GM18870 (cell line): Measurements from ENCODE around the gene FILIP1.

Source experiments
- ATAC-seq: cut with Tn5 transposase; IDR thresholded peaks from one replicate; pipeline ENCODE4 v1.9.1; 2021; ENCODE audit warnings: moderate library complexity; ENCODE audit not compliant: unreplicated experiment

FILIP1 gene

DNA sequence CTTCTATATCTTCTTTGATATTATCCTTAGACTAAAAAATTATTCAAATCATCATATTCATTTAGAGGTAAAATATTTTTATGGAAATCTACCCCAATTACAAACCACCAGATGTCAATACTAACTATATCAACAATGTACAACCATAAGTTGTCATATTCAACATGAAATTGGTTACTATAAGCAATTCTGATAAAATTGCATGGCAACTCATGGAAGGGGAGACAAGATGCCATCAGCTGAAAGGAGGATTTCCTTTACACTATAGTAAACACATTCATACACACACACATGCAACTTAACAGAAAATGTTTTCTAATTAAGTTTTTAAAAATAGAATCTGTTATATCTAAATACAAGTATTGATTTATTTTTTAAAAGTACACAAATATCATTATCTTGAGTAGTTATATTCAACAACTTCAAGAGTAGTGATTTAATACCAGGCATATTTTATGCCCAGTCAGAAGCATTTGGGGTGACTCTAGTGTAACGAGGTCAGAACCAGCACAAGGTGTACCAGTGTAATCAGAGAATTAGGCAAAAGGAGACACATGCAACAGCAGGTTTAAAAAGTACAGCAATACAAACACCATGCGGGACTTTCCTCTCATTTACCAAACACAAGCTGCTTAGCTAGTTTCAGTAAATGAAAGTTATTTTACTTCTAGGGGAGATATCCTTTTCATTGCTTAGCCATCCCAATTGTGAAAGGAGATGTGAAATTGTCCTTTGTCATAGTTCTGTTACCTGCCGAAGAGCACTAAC lies 1.0 kb downstream of the FILIP1 start:
- ATAC-seq: peak; percentile 24

GRCh38 chr6:75491291-75491690 lies 2.3 kb downstream of the FILIP1 start:
- ATAC-seq: no peak

DNA sequence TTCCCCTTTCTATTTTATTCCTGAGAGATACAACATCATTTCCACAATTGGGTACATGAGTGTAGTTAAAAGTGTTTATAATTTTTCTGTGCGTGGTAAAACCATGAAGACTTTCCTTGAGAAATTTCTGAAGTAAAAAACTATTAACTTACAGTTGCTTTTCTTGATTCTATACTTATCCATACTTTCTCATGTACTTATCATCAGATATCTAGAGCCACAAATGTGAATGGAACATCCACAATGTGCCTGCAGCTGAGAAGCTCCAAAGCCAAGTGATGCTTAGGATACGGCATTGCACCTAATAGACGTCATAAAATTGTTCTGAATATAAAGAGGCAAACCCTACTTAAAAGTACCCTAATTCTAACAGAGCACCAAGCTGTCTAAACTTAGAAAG lies 2.9 kb downstream of the FILIP1 start:
- ATAC-seq: no peak

DNA sequence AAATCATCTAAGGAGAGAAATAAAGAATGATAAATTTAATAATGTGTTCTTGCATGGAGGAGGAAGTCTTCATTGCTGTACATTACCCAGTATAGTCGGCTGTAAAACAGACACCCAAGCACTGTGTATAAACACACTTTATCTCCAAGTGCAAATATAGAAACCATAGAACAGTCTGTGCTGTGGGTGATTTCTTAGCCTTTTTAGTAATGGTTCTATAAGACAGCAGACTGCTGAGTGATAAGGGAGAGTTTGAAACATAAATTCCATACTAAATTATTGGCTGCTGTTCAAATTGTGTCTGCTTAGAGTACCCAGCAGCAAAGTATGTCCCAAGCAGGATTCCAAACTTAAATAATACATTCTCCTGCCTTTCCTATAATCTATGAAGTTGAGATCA lies 4.6 kb downstream of the FILIP1 start:
- no peak for ATAC-seq

DNA sequence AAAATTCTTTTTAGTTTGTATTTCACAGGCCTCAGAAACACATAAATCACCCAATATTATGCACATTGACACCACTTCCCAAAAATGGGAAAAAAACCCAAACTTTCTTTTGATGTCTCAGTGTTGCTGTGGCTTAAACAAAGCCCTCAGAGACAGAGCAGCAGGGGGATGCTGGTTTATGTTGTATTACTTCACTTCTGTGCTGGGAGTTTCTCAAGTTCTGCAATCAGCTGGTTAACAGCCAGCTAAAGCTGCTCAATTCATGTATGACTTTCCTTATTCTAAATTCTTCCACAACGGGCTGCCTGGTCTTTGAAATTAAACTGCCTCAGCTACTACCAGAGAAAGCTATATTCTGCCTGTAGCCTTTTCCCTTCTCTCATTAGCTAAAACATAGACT lies 5.6 kb downstream of the FILIP1 start:
- ATAC-seq: no peak

DNA sequence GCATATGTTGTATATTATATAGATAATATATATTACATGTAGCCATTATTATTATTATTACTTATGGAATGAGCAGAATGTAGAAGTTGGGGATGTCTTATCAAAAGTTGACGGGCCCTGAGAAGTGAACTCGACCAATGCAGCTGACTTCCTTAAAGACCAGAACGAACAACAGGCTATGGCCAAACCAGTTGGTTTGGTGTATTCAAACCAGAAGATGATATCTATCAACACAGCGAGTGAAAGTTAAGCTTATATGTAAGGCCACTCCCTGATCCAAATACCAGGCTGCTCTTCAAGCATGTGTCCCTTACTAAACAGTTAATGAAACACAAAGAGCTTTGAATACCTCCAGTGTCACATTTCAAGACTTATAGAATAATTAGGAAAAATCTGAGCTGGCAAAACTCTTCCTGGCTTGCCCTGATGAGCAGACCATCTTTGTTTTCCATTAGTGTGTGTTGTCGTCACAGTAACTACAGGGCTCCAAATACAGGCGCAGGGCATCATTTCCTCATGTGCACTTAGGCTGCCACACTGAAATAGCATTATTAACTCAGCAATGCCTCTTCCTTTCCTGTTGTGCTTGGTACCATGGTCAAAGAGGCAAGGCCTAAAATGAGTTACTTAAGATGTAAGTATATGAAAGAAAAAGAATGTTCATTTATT lies 6.6 kb downstream of the FILIP1 start:
- ATAC-seq: no peak

- peak; percentile 91 for ATAC-seq
These were observed 9.1 kb downstream of the FILIP1 start for GRCh38 chr6:75484535-75484934.

- no peak for ATAC-seq
These were observed 10.3 kb downstream of the FILIP1 start for GRCh38 chr6:75483136-75483952.

DNA sequence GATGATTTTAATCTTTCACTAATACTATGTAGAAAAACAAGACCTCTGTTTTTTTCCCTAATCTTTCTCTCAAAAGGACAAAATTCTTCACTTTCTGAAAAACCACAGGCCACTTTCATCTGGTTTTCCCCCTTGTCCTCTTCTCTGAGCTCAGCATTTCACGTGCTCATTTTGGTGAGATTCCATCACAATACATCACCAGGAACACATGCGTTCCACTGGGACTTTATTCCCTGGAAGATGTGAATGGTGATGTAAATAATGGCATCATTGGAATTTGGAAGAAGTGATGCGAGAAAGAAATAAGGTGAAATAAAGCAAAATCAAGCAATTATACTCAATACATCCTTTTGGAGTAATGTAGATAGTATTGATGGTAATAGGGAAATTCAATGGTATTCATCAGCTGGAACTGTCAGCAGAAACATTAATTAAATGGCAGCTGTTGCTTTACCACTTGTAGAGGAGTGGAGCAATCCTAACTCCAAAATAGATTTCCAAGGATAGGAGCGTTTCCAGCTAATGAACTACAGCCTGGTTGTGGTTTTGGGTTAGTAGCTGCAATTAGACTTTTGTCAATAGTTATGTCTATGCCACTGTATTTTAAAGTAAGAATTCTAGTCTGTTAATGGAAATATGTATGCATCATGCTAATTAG lies 11.5 kb downstream of the FILIP1 start:
- ATAC-seq: no peak

DNA sequence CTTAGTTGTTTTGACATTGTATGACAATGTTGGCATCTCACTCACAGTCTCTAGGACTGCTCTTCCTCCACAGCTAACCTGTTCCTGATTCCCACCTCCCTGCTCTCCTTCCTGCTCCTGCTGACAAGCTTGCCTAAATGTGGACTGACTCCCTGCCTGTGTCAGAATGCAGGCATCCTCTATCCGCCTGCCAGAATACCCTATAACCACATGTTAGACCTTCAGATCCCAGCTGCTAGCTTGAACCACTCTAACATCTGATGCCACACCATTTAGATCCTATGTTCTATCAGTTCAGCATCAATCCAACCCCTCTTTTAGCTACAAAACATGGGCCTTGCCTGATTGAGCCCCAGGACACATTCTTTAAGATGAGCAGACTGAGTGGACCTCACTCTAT lies 12.2 kb downstream of the FILIP1 start:
- ATAC-seq: no peak

GRCh38 chr6:75480425-75480824 lies 13.2 kb downstream of the FILIP1 start:
- ATAC-seq: no peak

DNA sequence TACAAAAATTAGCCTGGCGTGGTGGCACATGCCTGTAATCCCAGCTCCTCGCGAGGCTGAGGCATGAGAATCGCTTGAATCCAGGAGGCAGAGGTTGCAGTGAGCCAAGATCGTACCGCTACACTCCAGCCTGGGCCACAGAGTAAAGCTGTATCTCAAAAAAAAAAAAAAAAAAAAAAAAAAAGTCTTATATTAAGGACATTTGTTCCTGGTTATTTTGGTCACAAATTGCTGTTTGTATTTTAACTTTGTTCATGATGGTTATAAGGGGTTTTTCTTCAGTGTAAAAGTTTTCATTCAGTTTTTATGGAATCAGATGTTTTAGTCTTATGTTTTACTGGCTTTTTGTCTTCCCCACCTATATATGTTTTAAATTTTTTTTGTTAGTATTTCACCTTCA lies 13.9 kb downstream of the FILIP1 start:
- ATAC-seq: no peak

GRCh38 chr6:75478929-75479328 lies 14.7 kb downstream of the FILIP1 start:
- ATAC-seq: no peak

GRCh38 chr6:75472885-75473284 lies 20.7 kb downstream of the FILIP1 start:
- ATAC-seq: peak; percentile 84

GRCh38 chr6:75467966-75468365 lies 25.6 kb downstream of the FILIP1 start:
- no peak for ATAC-seq

- no peak for ATAC-seq
These were observed 26.3 kb downstream of the FILIP1 start for GRCh38 chr6:75467284-75467683.

GRCh38 chr6:75466636-75467035 lies 27.0 kb downstream of the FILIP1 start:
- no peak for ATAC-seq

DNA sequence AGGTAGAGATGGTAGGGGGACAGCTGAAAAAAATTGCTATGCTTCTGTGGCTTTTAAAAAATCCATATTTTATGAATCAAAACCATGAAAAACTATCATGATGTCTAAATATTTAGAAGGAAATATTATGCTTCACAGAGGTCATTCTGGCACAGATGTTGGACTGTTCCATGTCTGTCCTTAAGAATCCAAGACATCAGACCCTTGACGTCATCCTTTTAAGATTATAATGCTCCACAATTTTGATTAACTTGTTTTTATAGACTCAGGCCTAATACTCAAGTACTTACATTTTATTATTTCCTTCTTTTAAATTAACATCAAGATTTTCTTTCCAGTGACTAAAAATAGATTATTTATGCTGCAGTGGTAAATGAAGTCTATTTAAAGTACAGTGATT lies 29.7 kb downstream of the FILIP1 start:
- no peak for ATAC-seq

DNA sequence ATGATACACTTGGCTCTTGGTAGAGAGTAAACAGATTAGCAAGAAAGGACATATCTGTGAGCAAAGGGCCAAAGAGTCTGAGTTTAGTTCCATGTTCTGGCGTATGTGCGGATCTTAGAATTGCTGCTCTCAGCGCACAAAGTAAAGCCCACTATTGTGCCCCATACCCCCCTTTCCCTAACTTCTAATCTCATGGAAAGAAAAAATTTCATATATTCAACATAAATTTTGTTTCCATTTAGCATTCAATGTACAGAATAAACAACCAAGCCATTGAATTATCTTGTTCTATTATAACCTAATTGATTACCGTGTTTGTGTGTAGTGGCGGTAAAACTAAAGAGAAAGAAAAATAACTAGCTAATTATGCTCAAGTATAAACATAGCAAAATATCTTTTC lies 30.5 kb downstream of the FILIP1 start:
- no peak for ATAC-seq

DNA sequence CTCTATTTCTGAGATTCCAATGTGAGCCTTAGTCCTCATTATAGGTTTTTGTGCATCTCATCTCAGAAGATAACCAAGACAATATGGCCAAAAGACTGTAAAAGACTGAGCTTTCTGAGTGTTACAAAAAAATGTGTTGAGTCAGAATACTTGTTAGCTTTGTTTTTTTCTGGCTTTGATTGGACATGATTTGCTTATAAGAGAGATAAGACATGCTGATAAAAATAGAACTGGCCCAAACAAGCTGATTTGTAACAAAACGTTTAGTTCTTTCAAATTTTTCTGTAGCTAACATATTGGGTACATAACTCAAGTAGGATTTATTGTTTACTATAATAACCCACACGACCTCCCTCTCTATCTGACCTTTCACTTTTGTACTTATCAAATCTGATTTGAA lies 32.9 kb downstream of the FILIP1 start:
- ATAC-seq: no peak

GRCh38 chr6:75458895-75459294 lies 34.7 kb downstream of the FILIP1 start:
- no peak for ATAC-seq
